Cardiac fibroblast (primary cell): ENCODE measurements around the gene IGSF1.

Experiments
- DNase-seq, 2 donors: peaks; one replicate each; pipeline versions ENCODE4 v3.0.0 to v3.0.0-alpha.2; 2010; ENCODE audit warnings: low read depth in 2 of 2
- H3K4me3 ChIP-seq, 2 donors: replicated peaks in 1 of 2; 1 replicate in 1 of 2; 2 replicates in 1 of 2; pipeline ENCODE4 v1.5.1; 2011; ENCODE audit warnings: low read depth in 2 of 2, low read length in 2 of 2, mild to moderate bottlenecking in 2 of 2, moderate library complexity in 1 of 2
- TF ChIP-seq, protein P1 (sequence below): IDR thresholded peaks from one replicate; pipeline ENCODE4 v1.5.1; 2011; ENCODE audit warnings: low read depth, mild to moderate bottlenecking, low read length, inconsistent platforms

Gene IGSF1

DNA sequence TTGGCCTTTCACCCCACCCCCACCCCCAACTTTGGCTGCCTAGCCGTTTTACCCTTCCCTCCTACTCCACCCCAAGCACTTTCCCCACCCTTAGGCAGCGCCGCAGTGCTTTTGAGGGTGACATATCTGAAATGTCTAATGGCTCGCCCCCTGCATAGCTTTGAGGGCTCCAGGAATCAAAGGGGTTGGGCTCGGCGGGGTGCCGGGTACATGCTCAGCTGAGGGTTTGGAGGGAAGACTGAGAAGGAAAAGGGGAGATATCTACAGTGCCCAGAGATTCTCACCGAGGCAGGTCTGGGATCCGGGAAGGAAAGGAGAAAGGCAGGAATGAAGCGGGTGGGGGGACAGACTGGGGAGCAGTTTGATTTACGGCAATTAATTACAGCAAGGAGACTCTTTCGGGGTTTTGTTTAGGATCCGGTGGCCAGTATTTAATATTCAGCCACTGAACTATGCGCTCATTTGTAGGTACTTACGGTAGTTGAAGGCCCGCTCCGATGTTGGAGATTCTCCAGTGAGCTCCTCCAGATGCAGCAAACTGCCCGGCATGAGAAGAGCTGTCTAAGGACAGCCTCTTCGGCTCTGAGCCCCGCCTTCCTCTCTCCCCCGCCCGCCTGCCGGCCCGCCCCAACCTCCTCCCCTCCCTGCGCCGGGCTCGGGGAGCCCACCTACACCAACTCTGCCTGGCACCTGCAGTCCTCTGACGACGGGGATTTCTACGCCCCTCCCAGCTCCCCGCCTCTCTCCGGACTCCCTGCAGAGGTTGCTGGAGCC, at the start of gene IGSF1:
Gene IGSF1, minus strand, starts transcription at position 569 of the 774 bp plus-strand sequence. CDS start 2,632 bp downstream, outside the sequence.
- DNase-seq: peak; percentile 0 to 5
- H3K4me3 ChIP-seq: no peak within 1 kb of the TSS
- TF ChIP-seq, protein P1, sequence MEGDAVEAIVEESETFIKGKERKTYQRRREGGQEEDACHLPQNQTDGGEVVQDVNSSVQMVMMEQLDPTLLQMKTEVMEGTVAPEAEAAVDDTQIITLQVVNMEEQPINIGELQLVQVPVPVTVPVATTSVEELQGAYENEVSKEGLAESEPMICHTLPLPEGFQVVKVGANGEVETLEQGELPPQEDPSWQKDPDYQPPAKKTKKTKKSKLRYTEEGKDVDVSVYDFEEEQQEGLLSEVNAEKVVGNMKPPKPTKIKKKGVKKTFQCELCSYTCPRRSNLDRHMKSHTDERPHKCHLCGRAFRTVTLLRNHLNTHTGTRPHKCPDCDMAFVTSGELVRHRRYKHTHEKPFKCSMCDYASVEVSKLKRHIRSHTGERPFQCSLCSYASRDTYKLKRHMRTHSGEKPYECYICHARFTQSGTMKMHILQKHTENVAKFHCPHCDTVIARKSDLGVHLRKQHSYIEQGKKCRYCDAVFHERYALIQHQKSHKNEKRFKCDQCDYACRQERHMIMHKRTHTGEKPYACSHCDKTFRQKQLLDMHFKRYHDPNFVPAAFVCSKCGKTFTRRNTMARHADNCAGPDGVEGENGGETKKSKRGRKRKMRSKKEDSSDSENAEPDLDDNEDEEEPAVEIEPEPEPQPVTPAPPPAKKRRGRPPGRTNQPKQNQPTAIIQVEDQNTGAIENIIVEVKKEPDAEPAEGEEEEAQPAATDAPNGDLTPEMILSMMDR: no peak

GRCh38 chrX:131332331-131332730, 43.2 kb upstream of the IGSF1 start:
- H3K4me3 ChIP-seq: no peak overlapping the region
- TF ChIP-seq, protein P1: no peak
- DNase-seq: no peak

DNA sequence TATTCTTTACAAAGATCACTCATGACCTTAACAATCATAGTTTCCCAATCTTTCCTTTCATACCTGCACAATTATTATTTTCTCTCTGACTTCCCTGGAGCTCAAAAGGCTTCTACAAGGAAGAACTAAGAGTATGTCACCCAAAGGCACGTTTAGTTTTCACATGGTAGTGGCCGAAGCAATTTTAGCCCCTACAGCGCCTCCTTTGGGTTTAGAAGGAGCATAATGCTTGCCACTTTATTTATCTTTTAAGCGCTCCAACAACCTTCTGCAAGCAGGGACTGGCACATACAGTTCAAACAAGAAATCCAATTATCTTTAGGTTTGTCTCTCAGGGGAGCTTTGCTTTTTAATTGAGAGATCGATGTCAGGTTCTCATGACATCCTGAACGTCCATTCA, 42.0 kb upstream of the IGSF1 start:
- TF ChIP-seq, protein P1: no peak
- no peak for DNase-seq
- no peak overlapping the region for H3K4me3 ChIP-seq

DNA sequence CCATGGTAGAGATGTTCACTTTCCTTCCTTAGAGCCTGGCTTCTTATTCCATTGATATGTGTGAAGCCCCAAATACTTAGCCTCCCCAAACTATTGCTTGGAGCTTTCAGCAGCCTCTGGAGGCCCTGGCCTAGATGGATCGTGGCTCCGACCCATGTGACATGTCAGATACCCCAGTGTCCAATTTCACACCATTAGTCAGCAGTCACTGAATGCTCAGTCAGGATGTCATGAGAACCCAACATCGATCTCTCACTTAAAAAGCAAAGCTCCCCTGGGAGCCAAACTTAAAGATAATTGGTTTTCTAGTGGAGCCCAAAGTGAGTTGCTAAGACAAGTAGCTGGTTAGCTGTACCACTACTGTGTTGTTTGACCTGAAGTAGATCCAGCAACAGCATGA, 41.6 kb upstream of the IGSF1 start:
- no peak overlapping the region for H3K4me3 ChIP-seq
- TF ChIP-seq, protein P1: no peak
- no peak for DNase-seq

DNA sequence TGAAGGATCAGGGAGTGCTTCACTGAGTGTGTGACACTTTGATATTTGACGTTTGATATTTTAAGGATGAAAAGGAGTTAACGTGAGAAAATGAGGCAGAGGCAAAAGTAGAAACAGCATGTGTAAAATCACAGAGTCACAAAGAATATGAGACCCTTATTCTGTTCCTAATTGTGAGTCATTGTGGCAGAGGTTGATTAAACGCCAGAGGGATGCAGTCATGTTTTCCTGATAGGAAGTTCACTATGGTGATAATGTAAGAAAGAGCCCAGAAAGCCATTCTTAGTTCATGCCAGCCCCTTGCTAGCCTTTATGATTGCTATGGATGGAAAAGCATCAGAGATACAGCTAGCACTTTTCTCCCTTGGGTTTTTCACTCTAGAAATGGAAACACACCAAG, 33.5 kb upstream of the IGSF1 start:
- TF ChIP-seq, protein P1: no peak
- no peak overlapping the region for H3K4me3 ChIP-seq
- DNase-seq: no peak

GRCh38 chrX:131317326-131317725, 28.2 kb upstream of the IGSF1 start:
- TF ChIP-seq, protein P1: no peak
- no peak overlapping the region for H3K4me3 ChIP-seq
- no peak for DNase-seq
